ENCODE results near the gene TDP1.

Gene TDP1

GRCh38 chr14:89959853-89960445, 4.2 kb downstream of the TDP1 start:
- Histone ChIP-seq H2AFZ (ENCODE audit: low read length, unreplicated experiment) (no peak overlapping the region), H3K27me3 (ENCODE audit: insufficient read depth, low read length) (no peaks in the 10 kb centered on the region), H3K36me3 (ENCODE audit: insufficient read depth, low read length) (peaks cover 19% of the 10 kb centered on the region; the same call in 1 of the 2 replicates), H3K79me2 (ENCODE audit: control insufficient read depth, insufficient read depth, low read length, unreplicated experiment) (peaks cover 51% of the 10 kb centered on the region), H3K4me3 (ENCODE audit: low read depth, low read length) (no peak overlapping the region), H3K27ac (ENCODE audit: low read depth, low read length) (no peak overlapping the region), H3K4me1 (ENCODE audit: control insufficient read depth, insufficient read depth, low read length, unreplicated experiment) (peaks cover 11% of the 10 kb centered on the region)

GRCh38 chr14:89960914-89961313, 5.2 kb downstream of the TDP1 start:
- no peak overlapping the region for H3K27ac ChIP-seq (ENCODE audit: low read depth, low read length)
- no peak overlapping the region for H2AFZ ChIP-seq (ENCODE audit: low read length, unreplicated experiment)
- peaks cover 19% of the 10 kb centered on the region; the same call in 1 of the 2 replicates for H3K36me3 ChIP-seq (ENCODE audit: insufficient read depth, low read length)
- H3K4me1 ChIP-seq (ENCODE audit: control insufficient read depth, insufficient read depth, low read length, unreplicated experiment), result peaks cover 11% of the 10 kb centered on the region
- no peak overlapping the region for H3K4me3 ChIP-seq (ENCODE audit: low read depth, low read length)
- H3K27me3 ChIP-seq (ENCODE audit: insufficient read depth, low read length), result no peaks in the 10 kb centered on the region
- peaks cover 51% of the 10 kb centered on the region for H3K79me2 ChIP-seq (ENCODE audit: control insufficient read depth, insufficient read depth, low read length, unreplicated experiment)

- peaks cover 32% of the 10 kb centered on the region for H3K79me2 ChIP-seq (ENCODE audit: control insufficient read depth, insufficient read depth, low read length, unreplicated experiment)
- H2AFZ ChIP-seq (ENCODE audit: low read length, unreplicated experiment), result no peak overlapping the region
- H3K27me3 ChIP-seq (ENCODE audit: insufficient read depth, low read length), result no peaks in the 10 kb centered on the region
- no peaks in the 10 kb centered on the region for H3K4me1 ChIP-seq (ENCODE audit: control insufficient read depth, insufficient read depth, low read length, unreplicated experiment)
- peaks cover 10% of the 10 kb centered on the region; the same call in 1 of the 2 replicates for H3K36me3 ChIP-seq (ENCODE audit: insufficient read depth, low read length)
- H3K27ac ChIP-seq (ENCODE audit: low read depth, low read length), result no peak overlapping the region
- no peak overlapping the region for H3K4me3 ChIP-seq (ENCODE audit: low read depth, low read length)
Observed at GRCh38 chr14:89963288-89963978, 7.7 kb downstream of the TDP1 start.

- Histone ChIP-seq H3K36me3 (ENCODE audit: insufficient read depth, low read length) (no peaks in the 10 kb centered on the region; the same call in 1 of the 2 replicates), H2AFZ (ENCODE audit: low read length, unreplicated experiment) (no peak overlapping the region), H3K27ac (ENCODE audit: low read depth, low read length) (no peak overlapping the region), H3K79me2 (ENCODE audit: control insufficient read depth, insufficient read depth, low read length, unreplicated experiment) (peaks cover 9% of the 10 kb centered on the region), H3K27me3 (ENCODE audit: insufficient read depth, low read length) (no peaks in the 10 kb centered on the region), H3K4me1 (ENCODE audit: control insufficient read depth, insufficient read depth, low read length, unreplicated experiment) (no peaks in the 10 kb centered on the region), H3K4me3 (ENCODE audit: low read depth, low read length) (no peak overlapping the region)
Observed at GRCh38 chr14:89965839-89966238, 10.1 kb downstream of the TDP1 start.

- Histone ChIP-seq H3K4me1 (ENCODE audit: control insufficient read depth, insufficient read depth, low read length, unreplicated experiment) (no peaks in the 10 kb centered on the region), H3K36me3 (ENCODE audit: insufficient read depth, low read length) (peaks cover 17% of the 10 kb centered on the region), H3K27me3 (ENCODE audit: insufficient read depth, low read length) (no peaks in the 10 kb centered on the region), H3K27ac (ENCODE audit: low read depth, low read length) (no peak overlapping the region), H2AFZ (ENCODE audit: low read length, unreplicated experiment) (no peak overlapping the region), H3K79me2 (ENCODE audit: control insufficient read depth, insufficient read depth, low read length, unreplicated experiment) (no peaks in the 10 kb centered on the region), H3K4me3 (ENCODE audit: low read depth, low read length) (no peak overlapping the region)
Observed at GRCh38 chr14:89973234-89973823, 17.6 kb downstream of the TDP1 start.

GRCh38 chr14:89977668-89978067, 21.9 kb downstream of the TDP1 start:
- no peak overlapping the region for H2AFZ ChIP-seq (ENCODE audit: low read length, unreplicated experiment)
- peaks cover 14% of the 10 kb centered on the region; the same call in 1 of the 2 replicates for H3K36me3 ChIP-seq (ENCODE audit: insufficient read depth, low read length)
- no peaks in the 10 kb centered on the region for H3K79me2 ChIP-seq (ENCODE audit: control insufficient read depth, insufficient read depth, low read length, unreplicated experiment)

GRCh38 chr14:89978656-89979055, 22.9 kb downstream of the TDP1 start:
- Histone ChIP-seq H3K27me3 (ENCODE audit: insufficient read depth, low read length) (no peaks in the 10 kb centered on the region), H3K79me2 (ENCODE audit: control insufficient read depth, insufficient read depth, low read length, unreplicated experiment) (no peaks in the 10 kb centered on the region), H3K36me3 (ENCODE audit: insufficient read depth, low read length) (peaks cover 14% of the 10 kb centered on the region; the same call in 1 of the 2 replicates), H3K4me3 (ENCODE audit: low read depth, low read length) (no peak overlapping the region), H2AFZ (ENCODE audit: low read length, unreplicated experiment) (no peak overlapping the region), H3K27ac (ENCODE audit: low read depth, low read length) (no peak overlapping the region), H3K4me1 (ENCODE audit: control insufficient read depth, insufficient read depth, low read length, unreplicated experiment) (no peaks in the 10 kb centered on the region)

More at GRCh38 chr14:89977668-89978067, 21.9 kb downstream of the TDP1 start:
- Histone ChIP-seq H3K27ac (ENCODE audit: low read depth, low read length) (no peak overlapping the region), H3K27me3 (ENCODE audit: insufficient read depth, low read length) (no peaks in the 10 kb centered on the region), H3K4me1 (ENCODE audit: control insufficient read depth, insufficient read depth, low read length, unreplicated experiment) (no peaks in the 10 kb centered on the region), H3K4me3 (ENCODE audit: low read depth, low read length) (no peak overlapping the region)

- Histone ChIP-seq H3K4me3 (ENCODE audit: low read depth, low read length) (no peak overlapping the region), H3K79me2 (ENCODE audit: control insufficient read depth, insufficient read depth, low read length, unreplicated experiment) (no peaks in the 10 kb centered on the region), H3K27me3 (ENCODE audit: insufficient read depth, low read length) (no peaks in the 10 kb centered on the region), H3K4me1 (ENCODE audit: control insufficient read depth, insufficient read depth, low read length, unreplicated experiment) (no peaks in the 10 kb centered on the region), H3K36me3 (ENCODE audit: insufficient read depth, low read length) (peaks cover 10% of the 10 kb centered on the region), H3K27ac (ENCODE audit: low read depth, low read length) (no peak overlapping the region), H2AFZ (ENCODE audit: low read length, unreplicated experiment) (no peak overlapping the region)
Observed at GRCh38 chr14:89983375-89983774, 27.6 kb downstream of the TDP1 start.

- H3K4me1 ChIP-seq (ENCODE audit: control insufficient read depth, insufficient read depth, low read length, unreplicated experiment), result no peaks in the 10 kb centered on the region
- no peak overlapping the region for H2AFZ ChIP-seq (ENCODE audit: low read length, unreplicated experiment)
- H3K27ac ChIP-seq (ENCODE audit: low read depth, low read length), result no peak overlapping the region
- H3K27me3 ChIP-seq (ENCODE audit: insufficient read depth, low read length), result no peaks in the 10 kb centered on the region
- H3K36me3 ChIP-seq (ENCODE audit: insufficient read depth, low read length), result peaks cover 9% of the 10 kb centered on the region
- no peak overlapping the region for H3K4me3 ChIP-seq (ENCODE audit: low read depth, low read length)
- no peaks in the 10 kb centered on the region for H3K79me2 ChIP-seq (ENCODE audit: control insufficient read depth, insufficient read depth, low read length, unreplicated experiment)
Observed at GRCh38 chr14:89986462-89987160, 30.9 kb downstream of the TDP1 start.

GRCh38 chr14:89987161-89987475, 31.4 kb downstream of the TDP1 start:
- Histone ChIP-seq H3K4me3 (ENCODE audit: low read depth, low read length) (no peak overlapping the region), H2AFZ (ENCODE audit: low read length, unreplicated experiment) (no peak overlapping the region), H3K4me1 (ENCODE audit: control insufficient read depth, insufficient read depth, low read length, unreplicated experiment) (no peaks in the 10 kb centered on the region), H3K36me3 (ENCODE audit: insufficient read depth, low read length) (peaks cover 9% of the 10 kb centered on the region), H3K27me3 (ENCODE audit: insufficient read depth, low read length) (no peaks in the 10 kb centered on the region), H3K79me2 (ENCODE audit: control insufficient read depth, insufficient read depth, low read length, unreplicated experiment) (no peaks in the 10 kb centered on the region), H3K27ac (ENCODE audit: low read depth, low read length) (no peak overlapping the region)
